Measurements from ENCODE around the gene ACRBP. TPM values are rescaled to one million over a fixed set of nuclear protein-coding genes. Genes with fewer than 3 reads are reported as not detected.

The ACRBP gene
- total and polyA plus RNA-seq, 9 donors = 0.30 to 2.9 (median 0.92) TPM

DNA sequence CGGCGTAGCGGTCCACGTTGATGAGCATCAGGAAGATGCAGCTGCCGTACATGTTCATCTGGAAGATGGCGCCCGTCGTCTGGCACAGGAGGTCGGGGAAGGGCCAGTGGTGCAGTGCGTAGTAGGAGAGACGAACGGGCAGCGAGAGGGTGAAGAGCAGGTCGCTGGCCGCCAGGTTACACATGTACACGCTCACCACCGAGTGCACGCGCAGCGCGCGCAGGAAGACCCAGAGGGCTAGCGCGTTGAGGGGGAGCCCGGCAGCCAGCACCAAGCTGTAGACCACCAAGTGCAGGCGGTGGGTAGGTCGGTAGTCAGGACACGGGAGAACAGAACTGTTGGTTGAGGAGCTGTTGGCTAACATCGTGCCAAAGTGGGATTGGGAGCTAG is 26.4 kb downstream of the ACRBP start:
- intact Hi-C loops (cut with DNase I) = loop anchor here in 1 of 4 donors (10.0 kb wide), 1 partner anchor 164 kb away; the partner anchor contains the start of gene CD4
- 84 to 91% (median 88%) methylated on average over 29 of the region's 29 CpGs for WGBS, 3 donors
- no peak for DNase-seq
- Histone ChIP-seq H3K4me1 (ENCODE audit: insufficient read depth) (no peaks in the 10 kb centered on the region), H3K27ac (no peak overlapping the region), H3K4me3 (no peak overlapping the region), H3K27me3 (no peaks in the 10 kb centered on the region), H3K9me3 (no peaks in the 10 kb centered on the region), H3K36me3 (no peaks in the 10 kb centered on the region)
- TF ChIP-seq EP300 (IDR thresholded peaks at IDR 0.05) (no peak), POLR2A (IDR thresholded peaks at IDR 0.05) (no peak)
- TF ChIP-seq, protein P1, sequence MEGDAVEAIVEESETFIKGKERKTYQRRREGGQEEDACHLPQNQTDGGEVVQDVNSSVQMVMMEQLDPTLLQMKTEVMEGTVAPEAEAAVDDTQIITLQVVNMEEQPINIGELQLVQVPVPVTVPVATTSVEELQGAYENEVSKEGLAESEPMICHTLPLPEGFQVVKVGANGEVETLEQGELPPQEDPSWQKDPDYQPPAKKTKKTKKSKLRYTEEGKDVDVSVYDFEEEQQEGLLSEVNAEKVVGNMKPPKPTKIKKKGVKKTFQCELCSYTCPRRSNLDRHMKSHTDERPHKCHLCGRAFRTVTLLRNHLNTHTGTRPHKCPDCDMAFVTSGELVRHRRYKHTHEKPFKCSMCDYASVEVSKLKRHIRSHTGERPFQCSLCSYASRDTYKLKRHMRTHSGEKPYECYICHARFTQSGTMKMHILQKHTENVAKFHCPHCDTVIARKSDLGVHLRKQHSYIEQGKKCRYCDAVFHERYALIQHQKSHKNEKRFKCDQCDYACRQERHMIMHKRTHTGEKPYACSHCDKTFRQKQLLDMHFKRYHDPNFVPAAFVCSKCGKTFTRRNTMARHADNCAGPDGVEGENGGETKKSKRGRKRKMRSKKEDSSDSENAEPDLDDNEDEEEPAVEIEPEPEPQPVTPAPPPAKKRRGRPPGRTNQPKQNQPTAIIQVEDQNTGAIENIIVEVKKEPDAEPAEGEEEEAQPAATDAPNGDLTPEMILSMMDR (IDR thresholded peaks at IDR 0.05) = no peak

DNA sequence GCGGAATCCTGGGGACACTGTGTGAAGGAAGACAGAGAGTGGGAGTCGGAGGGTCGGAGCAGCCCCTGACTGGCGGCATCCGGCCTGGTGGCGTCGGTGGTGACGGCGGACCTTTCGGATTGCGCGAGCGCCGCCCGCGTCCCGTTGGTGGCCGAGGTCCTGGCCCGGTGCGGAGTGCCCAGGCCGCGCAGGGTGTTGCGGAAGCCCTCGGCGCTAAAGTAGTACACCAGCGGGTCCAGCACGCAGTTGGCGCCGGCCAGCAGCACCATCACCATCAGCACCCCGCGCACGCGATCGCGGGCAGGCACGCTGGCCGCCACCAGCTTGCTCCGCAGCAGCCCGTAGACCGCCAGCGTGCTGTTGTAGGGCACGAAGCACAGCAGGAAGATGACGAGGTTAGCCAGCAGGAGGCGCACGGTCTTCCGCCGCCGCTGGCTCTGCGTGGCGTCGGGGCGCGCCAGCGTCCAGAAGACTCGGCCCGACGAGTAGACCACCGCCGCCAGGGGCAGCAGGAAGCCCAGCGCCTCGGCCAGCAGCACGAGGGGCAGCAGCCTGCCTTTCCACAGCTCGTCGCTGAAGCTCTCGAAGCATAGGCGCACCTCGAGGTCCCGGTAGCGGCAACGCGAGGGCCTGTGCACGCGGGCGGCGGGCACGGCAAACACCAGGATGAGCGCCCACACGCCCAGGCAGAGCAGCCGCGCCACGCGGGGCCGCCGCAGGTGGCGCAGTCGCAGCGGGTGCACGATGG is 26.9 kb downstream of the ACRBP start:
- DNase-seq = peak in 1 of 5 donors; percentile 30

GRCh38 chr12:6618483-6619225 is 28.6 kb downstream of the ACRBP start:
- no peak for TF ChIP-seq POLR2A (IDR thresholded peaks at IDR 0.05)
- TF ChIP-seq, protein P1 (IDR thresholded peaks at IDR 0.05) = no peak
- TF ChIP-seq EP300 (IDR thresholded peaks at IDR 0.05) = no peak
- H3K27me3 ChIP-seq = no peaks in the 10 kb centered on the region
- no peaks in the 10 kb centered on the region for H3K4me1 ChIP-seq (ENCODE audit: insufficient read depth)
- H3K9me3 ChIP-seq = no peaks in the 10 kb centered on the region
- 58 to 77% (median 75%) methylated on average over 5 of the region's 5 CpGs for WGBS, 3 donors
- no peak overlapping the region for H3K27ac ChIP-seq
- DNase-seq = no peak
- H3K4me3 ChIP-seq = no peak overlapping the region
- intact Hi-C loops (cut with DNase I) = loop anchor here in 3 of 4 donors (5.0 to 10.0 kb wide), 5 partner anchors 44 to 209 kb away; partner anchors contain the start of genes ING4 (in 2 of the 3), P3H3 (in 1 of the 3) and ZNF384 (in 1 of the 3)
- no peaks in the 10 kb centered on the region for H3K36me3 ChIP-seq

More for the DNA sequence above, 26.9 kb downstream of the ACRBP start:
- 37 to 48% (median 40%) methylated on average over 69 to 88 of the region's 88 CpGs for WGBS, 3 donors
- intact Hi-C loops (cut with DNase I) = loop anchor here in 1 of 4 donors (10.0 kb wide), 1 partner anchor 164 kb away; the partner anchor contains the start of gene CD4
- H3K4me1 ChIP-seq (ENCODE audit: insufficient read depth) = no peaks in the 10 kb centered on the region
- TF ChIP-seq POLR2A (IDR thresholded peaks at IDR 0.05) (no peak), EP300 (IDR thresholded peaks at IDR 0.05) (no peak)
- TF ChIP-seq, protein P1 (IDR thresholded peaks at IDR 0.05) = no peak
- H3K9me3 ChIP-seq = no peaks in the 10 kb centered on the region
- no peak overlapping the region for H3K4me3 ChIP-seq
- no peak overlapping the region for H3K27ac ChIP-seq
- H3K27me3 ChIP-seq = no peaks in the 10 kb centered on the region
- H3K36me3 ChIP-seq = no peaks in the 10 kb centered on the region

- TF ChIP-seq POLR2A (IDR thresholded peaks at IDR 0.05) = no peak
- TF ChIP-seq EP300 (IDR thresholded peaks at IDR 0.05) = no peak
- TF ChIP-seq, protein P1 (IDR thresholded peaks at IDR 0.05) = no peak
- Histone ChIP-seq H3K9me3 (no peaks in the 10 kb centered on the region), H3K36me3 (no peaks in the 10 kb centered on the region), H3K27ac (peak overlapping the region in 1 of 2 donors; percentile 20), H3K4me3 (no peak overlapping the region), H3K27me3 (no peaks in the 10 kb centered on the region), H3K4me1 (ENCODE audit: insufficient read depth) (peaks cover 4% of the 10 kb centered on the region)
- peak in 2 of 5 donors; percentile 29 to 39 for DNase-seq
- intact Hi-C loops (cut with DNase I) = loop anchor here in 3 of 4 donors (5.0 to 10.0 kb wide), 5 partner anchors 46 to 211 kb away; partner anchors contain the start of genes ING4 (in 2 of the 3), P3H3 (in 1 of the 3) and ZNF384 (in 1 of the 3)
- WGBS, 3 donors = 39 to 43% (median 40%) methylated on average over 3 of the region's 3 CpGs
Observed at GRCh38 chr12:6615802-6616201, 31.4 kb downstream of the ACRBP start.

Measured in ovary (tissue), 9 donors.